ENCODE measurements around the gene ETNK1.

ETNK1 gene

DNA sequence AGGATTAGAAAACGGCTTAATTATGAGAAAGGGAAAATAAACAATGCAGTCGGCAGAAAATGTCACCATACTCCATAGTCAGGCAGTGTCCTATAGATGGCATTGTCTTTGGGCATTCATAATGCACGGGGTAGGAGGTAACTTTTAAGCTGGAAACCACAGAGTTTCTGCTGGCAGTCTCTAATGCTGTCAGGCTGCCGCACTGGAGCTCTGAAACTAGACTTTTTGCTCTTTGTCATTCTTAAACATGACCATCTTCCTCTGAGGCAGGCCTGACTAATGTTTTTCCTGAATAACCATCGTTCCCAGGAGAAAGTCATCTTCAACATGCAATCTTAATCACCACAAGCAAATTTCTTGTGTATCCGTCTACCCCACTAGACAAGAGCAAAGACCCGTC, 108.8 kb downstream of the ETNK1 start:
- no peak overlapping the region for H3K4me3 ChIP-seq (ENCODE audit: low read depth, low read length)
- DNase-seq (ENCODE audit: low read depth): no peak
- TF ChIP-seq, protein P1, sequence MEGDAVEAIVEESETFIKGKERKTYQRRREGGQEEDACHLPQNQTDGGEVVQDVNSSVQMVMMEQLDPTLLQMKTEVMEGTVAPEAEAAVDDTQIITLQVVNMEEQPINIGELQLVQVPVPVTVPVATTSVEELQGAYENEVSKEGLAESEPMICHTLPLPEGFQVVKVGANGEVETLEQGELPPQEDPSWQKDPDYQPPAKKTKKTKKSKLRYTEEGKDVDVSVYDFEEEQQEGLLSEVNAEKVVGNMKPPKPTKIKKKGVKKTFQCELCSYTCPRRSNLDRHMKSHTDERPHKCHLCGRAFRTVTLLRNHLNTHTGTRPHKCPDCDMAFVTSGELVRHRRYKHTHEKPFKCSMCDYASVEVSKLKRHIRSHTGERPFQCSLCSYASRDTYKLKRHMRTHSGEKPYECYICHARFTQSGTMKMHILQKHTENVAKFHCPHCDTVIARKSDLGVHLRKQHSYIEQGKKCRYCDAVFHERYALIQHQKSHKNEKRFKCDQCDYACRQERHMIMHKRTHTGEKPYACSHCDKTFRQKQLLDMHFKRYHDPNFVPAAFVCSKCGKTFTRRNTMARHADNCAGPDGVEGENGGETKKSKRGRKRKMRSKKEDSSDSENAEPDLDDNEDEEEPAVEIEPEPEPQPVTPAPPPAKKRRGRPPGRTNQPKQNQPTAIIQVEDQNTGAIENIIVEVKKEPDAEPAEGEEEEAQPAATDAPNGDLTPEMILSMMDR (conservative IDR thresholded peaks at IDR 0.05; ENCODE audit: low read depth, low read length): no peak

DNA sequence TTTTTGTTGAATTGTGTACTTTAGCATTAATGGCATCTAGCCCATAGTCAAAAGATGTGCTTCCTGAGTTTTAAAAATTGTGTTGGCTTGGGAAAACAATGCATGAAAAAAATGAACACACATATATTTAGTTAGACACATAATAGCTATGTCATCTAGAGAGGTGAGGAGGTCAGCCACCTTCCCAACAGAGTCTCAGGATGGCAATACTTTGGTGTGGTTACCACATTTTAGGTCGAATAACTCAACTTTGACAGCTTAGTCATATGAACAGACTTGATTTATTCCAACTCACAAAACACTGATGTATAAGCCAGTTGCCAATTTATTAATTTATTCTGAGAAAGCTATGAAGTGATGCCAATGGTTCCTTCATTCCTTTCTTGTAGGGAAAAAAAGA, 114.0 kb downstream of the ETNK1 start:
- DNase-seq (ENCODE audit: low read depth): peak; percentile 49
- TF ChIP-seq, protein P1 (conservative IDR thresholded peaks at IDR 0.05; ENCODE audit: low read depth, low read length): no peak

More for the DNA sequence above, 114.0 kb downstream of the ETNK1 start:
- H3K4me3 ChIP-seq (ENCODE audit: low read depth, low read length): no peak overlapping the region

Data from choroid plexus epithelial cell (primary cell).